Ramos (cell line): ENCODE data around the gene AHDC1.

Source experiments
- in situ Hi-C: fragments of 300-500 bp; cut with MboI; formaldehyde crosslinking; loops from one replicate; pipeline ENCODE4 v1.14.3; 2022; ENCODE audit warnings: low sequenced_read_pairs; ENCODE audit not compliant: unreplicated experiment

The AHDC1 gene

DNA sequence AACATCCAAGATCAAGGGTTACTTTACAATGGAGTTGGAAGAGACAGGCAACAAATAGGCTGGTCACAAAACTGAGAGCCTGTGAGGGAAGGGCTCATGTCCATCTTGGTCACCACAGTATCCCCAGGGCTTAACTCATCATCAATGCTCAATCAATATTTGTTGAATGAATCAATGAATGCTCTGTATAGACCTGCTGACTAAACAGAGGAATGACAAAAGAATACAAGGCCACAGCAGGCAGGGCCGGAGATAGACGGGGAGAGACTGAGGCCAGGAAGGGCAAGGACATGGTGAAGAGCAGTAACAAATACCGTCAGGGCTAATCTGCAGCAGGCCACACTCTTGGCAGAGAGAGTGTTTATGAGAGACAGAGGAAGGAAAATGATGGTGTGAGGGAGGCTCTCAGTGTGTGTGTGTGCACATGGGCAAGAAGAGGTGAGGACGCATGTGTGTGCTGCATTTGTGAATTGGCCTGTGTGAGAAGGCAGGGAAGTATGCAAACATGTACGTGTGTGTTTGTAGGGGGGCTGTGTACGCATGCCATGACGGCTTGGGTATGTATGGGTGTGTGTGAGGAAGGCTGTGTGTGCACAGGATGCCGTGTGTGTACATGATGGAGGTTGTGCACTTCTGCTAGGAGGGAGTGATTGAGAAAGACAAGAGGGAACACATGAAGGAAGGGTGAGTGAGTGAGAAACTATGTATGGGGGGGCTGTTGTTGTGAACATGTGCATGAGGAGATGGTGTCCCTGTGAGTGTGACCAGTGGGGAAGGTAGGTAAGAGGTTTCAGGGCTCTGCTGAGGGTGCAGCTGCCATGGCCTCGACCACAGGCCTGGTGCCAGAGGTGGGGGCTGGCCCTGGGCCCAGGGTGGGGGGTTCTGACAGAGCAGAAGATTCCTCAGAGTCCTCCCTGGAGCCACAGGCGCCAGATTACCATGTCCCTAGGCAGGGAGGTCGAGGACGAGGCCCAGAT is 15.4 kb downstream of the AHDC1 start:
- in situ Hi-C loops, result no loop called here

DNA sequence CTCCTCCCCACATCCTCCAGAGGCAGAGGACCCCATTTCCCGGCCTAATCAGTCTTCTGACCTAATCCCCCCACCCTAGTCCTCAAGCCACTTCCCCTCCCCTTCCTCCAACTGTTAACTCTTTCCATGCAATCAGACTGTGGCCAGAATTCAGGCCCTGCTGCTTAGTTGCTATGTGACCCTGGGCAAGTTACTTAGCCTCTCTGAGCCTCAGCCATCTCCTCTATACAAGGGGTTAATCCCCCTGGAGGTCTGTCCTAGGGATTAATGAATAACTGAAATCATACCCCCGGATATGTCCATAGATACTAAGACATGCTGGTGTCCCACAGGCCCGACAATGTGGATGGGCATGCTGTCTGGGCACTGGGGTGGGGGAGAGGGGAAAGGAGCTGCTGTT is 18.3 kb downstream of the AHDC1 start:
- in situ Hi-C loops, result no loop called here

DNA sequence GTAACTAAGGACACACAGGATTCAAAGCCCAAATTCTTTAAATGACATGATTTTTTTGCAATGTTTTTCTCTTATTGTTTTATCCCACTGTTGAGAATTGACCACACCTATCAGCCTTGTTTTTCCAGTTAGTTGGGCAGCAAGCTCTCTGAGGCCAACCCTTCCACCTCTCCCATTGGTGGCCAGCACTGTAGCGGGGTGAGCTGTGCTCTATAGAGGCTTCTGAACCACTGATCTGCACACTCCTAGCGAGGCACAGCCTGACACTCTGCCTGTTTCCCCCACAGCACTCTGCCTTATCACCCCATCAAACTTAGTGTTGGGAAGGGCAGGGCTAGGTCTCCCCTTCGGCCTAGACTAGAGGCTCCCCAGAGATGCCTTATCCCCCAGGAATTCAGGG is 19.5 kb downstream of the AHDC1 start:
- in situ Hi-C loops, result no loop called here

DNA sequence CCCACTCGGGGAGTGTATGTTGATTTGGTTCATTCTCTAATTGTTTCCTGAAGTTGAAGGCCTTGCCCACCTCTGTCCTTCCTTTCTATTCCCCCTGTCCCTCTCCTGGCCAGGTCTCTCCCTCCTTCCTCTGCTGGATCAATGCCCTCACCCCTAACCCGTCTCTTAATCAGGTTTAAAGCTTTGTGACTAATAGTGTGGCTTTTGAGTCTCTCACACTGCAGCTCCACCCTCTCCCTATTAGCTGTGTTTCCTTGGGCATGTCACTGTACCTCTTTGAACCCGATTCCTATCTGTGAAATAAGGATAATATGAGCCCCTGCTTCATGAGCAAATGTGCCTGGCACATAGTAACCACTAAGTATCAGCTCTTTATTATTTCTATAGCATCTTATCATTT is 20.5 kb downstream of the AHDC1 start:
- in situ Hi-C loops, result no loop called here

DNA sequence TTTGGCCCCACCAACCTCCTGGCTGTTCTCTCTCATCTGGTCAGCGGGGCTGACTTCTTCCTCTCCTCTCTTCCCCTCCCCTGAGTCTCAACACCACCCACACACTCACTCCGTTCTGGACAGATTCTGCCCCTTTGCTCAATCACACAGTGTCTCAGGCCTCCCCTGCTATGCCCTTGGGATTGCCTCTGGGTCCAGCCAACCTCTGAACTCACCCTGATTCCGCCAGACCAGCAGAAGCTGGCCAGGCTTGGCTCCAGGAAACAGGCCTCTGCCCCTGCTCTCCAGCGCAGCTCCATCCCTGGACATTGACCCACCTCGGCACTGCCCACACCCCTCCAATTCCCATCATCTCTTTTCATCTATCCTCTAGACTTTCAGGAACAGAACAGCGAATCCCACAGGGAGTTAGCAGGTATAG is 22.1 kb downstream of the AHDC1 start:
- in situ Hi-C loops, result no loop called here

DNA sequence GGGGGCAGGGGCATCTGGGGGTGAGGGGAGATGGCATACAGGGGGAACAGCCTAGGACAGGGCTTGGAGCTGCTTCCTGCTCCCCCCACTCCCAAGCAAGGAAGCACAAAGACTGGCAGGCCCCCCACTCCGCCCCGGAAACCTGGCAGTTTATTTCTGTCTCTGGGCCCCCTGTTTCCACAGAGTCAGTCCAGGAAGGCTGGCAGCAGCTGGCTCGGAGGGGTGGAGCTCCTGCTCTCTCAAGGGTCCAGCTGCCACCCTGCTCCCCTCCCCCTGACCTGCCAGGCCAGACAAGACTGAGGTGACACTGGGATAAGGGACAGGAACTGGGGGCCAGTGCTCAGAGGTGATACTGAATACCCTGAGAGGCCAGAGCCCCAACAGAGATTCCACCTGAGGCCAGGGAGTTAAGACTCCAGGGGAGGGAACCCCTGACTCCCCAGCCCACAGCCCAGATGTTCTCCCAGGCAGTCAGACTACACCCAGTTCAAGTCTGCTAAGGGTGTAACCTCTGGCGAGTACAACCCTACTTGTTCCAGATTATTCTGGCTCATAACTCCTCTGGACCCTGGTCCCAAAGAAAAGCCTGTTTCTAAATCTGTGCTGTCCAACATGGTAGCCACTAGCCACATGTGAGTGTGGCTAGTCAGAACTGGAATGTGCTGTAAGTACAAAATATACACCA is 26.3 kb downstream of the AHDC1 start:
- in situ Hi-C loops, result no loop called here

DNA sequence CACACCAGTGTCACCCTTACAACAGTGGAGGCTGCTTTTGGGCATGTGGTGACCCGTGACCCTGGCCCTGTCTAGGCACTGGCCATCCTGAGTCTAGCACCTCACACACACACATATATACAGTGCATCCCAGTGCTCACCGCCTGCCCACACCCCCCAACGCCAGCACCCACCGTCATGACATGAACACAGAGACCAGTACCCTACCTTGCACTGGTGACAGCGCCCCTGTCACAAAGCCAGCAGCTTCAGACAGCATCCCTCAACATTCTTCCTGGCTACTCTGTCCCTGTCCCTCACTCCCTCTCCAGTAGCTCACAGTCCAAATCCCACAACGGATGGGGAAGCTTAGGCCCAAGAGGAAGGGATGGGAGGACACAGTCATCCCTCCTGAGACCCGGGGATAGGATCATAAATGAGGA is 27.1 kb downstream of the AHDC1 start:
- in situ Hi-C loops, result no loop called here

DNA sequence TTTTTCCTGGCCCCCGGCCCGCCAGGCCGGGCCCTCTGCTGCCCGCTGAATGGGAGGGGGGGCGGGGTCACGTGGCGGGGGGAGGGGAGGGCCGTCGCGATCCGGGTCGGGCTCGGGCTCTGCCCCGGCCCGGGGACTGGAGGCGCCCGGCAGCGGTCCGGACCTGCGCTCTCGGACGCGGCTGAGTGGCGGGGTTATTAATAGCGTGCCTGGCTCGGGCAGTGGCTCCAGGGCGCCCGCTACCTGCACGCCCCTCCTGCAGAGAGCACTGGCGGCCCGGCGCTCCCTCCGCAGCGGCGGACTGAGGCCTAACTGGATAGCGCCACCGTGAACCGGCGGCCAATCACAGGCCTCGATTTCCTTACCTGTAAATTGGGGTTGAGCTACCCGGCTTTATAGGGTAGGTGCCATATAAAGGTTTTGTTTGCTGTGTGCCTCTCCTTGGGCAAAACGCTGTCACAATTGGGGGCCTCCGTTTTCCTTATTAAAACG is 28.1 kb downstream of the AHDC1 start:
- in situ Hi-C loops, result no loop called here

DNA sequence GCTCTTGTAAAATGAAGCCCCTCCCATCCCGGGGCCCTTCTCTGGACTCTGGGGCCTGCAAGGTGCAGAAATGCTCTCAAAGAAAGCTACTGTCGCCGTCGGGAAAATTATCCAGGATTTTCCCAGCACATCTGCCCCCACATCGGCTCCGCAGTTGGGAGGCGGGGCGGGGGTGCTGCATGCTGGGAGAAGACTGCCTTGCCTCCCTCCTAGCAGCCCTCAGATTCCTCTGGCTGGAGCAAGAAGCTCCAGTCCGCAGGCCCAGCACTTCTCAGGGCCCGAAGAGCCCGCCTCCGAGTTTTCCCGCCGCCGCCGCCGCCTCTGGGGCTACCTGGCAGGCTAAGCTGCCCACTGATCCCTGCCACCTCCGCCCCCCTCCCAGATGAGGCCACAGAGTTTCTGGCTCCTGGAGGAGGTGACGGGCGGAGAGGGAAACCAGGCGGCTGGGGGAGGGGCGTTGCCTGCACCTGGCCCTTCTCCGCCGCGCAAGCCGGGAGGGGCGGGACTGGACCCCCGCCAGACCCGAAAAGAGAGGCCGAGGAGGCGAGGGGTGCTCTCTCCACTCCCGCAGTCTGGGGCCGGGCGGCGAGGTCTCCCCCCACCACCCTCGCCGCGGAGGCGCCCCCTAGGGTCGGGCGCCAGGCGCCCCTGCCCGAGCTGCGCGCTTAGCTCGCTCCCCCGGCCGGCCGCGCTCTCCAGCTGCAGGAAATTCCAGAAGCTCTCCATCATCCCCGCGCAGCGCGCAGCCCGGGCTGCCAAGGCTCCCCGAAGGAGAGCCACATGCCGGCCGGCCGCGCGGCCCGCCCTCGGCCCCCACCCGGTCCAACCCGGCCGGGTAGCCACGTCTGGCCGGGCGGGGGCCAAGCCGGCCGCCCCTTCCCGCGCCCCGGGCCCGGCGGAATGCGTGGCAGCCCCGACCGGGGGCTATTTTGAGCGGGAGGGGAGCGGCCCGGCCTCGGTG is 28.8 kb downstream of the AHDC1 start:
- in situ Hi-C loops, result no loop called here

DNA sequence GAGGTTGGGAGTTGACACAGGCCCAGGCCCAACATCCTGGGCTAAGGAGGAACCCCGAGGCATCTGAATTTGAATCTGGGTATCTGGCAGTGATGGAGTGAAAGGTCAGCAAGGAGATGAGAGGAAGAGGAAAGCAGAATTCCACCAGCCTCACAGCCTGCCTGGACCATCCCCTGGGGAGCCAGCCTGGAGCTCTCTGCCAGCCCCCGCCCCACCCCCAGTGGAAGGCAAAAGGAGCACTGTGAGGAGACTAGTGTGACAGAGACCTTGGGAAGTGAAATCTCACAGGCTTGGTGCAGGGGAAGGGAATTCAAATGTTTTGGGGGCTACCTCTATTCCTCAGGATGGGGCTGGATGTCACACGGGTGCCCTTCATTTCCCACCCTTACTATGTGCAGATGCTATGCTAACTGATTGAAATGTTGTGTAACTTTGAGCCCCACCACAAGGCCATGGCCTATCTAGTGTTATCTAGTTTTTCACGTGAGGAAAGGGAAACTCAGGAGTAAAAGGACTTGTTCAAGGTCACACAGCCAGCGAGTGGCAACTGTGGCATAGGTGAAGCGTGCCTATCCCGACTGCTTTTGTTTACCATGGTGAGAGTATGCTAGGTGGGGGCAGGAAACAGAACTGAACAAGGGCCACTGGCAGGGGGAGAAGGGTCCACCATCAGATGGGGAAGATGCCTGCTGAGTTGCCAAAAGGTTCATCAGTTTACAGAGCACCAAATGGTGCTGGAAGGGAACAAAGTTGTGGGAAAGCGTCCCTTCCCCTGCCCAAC is 29.8 kb downstream of the AHDC1 start:
- in situ Hi-C loops, result no loop called here

DNA sequence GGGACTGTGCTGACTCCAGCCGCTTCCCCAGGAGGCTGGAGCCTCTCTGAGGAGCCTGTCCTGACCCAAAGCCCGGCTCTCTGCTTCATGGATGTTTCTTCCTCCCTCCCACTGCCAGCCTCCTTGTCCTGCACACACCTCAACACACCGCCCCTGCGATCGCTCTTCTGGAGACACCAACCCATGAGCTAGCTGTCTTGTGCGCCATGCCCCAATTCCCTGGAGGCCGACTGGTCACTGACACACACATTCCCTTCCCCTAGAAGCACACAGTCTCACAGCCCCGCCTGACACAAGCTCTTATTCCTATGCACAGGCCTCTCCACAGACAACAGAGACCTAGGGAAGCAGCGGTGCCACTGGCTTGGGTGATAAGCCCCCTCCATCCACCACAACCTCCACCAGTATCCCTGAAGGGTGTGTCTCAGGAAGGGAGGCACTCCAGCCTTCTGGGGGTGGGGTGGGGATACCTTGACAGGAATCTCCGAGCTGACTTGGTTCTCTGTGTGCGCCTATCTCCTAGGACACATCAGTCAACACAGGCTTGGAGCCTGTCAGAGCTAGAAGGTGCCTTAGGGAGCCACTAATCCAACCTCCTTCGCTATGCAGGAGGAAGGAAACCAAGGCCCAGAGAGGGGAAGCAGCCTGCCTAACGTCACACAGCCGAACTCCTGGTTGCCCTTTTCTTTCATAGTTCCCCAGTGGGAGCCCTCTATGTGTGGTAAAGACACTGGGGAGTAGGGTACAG is 31.1 kb downstream of the AHDC1 start:
- in situ Hi-C loops, result no loop called here

DNA sequence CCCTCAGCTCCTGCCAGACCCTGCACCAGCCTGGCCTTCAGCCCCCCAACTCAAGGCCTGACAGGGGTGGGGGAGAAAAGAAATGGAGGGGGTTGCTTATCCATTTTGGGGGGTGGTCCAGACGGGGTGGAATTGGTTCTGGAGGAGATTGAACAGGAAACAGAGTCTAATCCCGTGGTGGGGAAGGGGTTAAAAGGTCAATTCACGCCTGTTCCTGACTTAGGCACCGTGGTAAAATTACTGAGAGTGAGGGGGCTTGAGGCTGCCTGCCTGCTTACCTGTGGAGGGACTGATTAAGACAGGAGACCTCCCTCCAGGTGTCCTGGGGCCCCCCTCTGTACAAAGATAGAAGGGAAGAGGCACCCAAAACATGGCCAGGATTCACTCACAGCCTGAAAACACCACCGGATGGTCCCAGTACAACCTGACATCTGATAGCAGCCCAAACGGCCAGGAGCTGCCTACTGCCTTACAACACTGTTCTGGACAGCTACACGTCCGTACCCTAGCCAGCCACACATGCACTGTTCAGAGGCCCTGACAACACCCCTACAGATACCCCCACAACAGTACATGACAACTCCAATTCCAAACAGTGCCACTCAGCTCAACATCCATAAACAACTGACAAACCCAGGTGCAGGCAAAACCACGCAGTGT is 31.8 kb downstream of the AHDC1 start:
- in situ Hi-C loops, result no loop called here

DNA sequence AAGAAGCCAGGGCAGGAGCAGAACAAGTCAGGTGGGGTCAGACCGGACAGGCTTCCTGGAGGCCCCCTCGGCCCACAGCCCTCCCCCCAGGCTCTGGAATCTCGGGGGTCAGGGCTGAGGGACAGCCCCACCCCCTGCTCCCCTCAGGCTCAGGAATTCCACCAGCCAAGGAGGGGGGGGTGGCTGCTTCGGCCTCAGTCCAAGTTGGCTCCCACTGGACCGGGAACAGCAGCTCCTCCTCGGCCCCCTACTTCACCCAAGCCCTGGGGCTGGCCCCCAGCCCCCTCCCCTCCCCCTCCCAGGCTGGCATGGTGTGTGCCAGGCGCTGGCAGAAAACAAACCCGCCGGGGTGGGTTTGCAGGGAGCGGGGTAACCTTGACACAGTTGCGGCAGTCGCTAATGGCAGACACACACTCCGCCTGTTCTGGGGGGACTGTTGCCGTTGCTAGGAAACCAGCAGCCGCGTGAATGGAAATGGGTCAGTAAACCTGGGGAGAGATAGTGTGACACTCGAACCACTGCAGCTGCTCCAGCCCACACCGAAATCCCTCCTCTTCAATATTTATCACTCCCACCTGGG is 32.4 kb downstream of the AHDC1 start:
- in situ Hi-C loops, result no loop called here

DNA sequence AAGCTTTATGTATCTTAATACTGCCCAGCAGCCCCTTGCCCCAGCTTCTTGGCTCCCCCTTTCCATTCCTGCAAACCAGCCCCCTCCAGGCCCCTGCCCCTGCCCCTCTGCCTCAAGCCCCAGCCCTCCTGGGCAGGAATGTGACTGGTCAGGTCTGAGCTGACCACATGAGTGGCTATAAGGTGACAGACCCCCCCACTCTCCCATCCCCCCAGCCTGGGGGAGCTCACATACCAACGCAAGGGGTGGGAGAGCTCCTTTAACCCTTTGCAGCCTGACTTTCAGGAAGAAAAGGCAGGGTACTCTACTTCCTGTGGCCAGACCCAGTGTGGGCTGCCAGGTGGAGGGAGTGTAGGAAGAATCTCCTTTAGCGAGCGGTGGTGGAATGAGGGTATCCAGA is 33.2 kb downstream of the AHDC1 start:
- in situ Hi-C loops, result no loop called here

DNA sequence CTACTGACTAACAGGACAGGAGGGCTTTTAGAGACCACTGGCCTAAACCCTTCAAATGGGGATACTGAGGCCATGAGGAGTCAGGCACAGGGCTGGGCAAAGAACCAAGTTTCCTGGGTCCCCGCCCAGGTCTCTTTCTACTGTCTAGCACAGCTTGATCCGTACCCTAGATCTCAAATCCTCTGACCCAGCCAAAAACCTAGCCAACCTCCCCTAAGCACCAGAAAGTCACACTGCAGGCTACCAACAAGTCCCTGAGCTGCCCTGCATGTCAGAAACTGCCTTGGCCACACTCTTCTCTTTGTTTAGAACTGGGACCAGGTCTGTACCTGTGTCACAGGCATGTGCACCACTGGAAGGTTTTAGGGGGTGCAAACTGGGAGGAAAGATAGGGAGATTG is 33.6 kb downstream of the AHDC1 start:
- in situ Hi-C loops, result no loop called here

DNA sequence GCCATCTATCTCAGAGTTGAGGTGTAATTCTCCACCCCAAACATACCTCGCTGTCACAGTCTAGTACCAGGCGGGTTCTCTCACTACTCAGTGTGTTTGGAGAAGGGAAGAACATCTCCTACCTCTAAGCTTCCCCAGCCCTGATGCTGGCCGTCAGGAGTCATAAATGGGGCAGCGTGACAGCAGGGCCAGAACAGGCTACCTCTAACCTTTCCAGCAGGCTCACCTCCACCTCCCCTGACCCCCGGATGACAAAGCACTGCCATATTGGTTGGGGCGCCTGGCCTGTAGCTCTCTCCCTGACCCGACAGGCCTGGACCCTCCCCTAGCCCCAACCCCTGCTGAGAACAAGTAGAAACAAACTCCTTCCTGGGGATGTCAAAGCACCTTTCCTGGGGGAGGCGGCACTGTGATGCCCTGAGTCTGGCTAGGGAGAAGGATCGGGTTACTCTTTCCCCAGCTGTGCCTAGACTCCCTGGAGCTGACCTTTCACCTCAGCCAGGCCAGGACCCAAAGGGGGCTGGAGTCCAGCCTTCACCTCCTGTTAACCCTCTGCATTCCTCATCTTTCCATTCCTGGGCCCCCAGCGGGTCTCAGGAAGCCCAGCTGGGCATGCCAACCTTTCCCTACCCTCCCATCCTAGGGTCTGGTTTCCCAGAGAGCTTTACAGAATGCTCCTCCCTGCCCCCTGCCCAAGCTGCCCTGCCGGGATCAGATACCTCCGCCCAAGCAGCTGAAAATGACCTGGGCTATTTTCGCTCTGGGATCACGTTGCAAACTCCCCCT is 34.2 kb downstream of the AHDC1 start:
- in situ Hi-C loops, result no loop called here

DNA sequence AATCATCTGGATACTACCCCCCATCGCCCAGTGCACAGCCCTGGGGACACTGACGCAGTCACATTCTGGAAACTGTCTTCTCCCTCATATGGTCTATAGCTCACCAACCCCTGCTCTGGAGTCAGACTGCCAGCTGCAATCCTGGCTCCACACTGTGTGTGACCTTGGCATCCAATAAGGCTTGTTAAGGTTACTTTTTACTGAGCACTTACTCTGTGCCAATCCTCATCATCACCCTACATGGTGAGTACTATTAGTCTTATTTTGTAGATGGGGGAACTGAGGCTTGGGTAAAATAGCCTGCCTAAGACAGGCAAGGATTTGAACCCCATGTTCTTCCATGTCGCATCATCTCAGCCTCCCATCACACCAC is 34.9 kb downstream of the AHDC1 start:
- in situ Hi-C loops, result no loop called here
